Liver (tissue), 3 donors: ENCODE data around the gene TMEM108.

ENCODE experiments used
- ATF3 ChIP-seq: IDR thresholded peaks from 2 replicates; pipeline ENCODE4 v1.6.1; 2016; ENCODE audit warnings: antibody characterized with exemption
- HNF4A ChIP-seq, 2 donors: conservative IDR thresholded peaks; 2 replicates each; pipeline ENCODE4 v1.6.1; 2016; ENCODE audit warnings: antibody characterized with exemption in 2 of 2, mild to moderate bottlenecking in 2 of 2
- REST ChIP-seq: IDR thresholded peaks from 2 replicates; pipeline ENCODE4 v1.6.1; 2016; ENCODE audit warnings: antibody characterized with exemption, mild to moderate bottlenecking
- SP1 ChIP-seq: IDR thresholded peaks from 2 replicates; pipeline ENCODE4 v1.6.1; 2018; ENCODE audit warnings: antibody characterized with exemption, mild to moderate bottlenecking
- ZBTB33 ChIP-seq: IDR thresholded peaks from 2 replicates; pipeline ENCODE4 v1.6.1; 2016; ENCODE audit warnings: antibody characterized with exemption
- TF ChIP-seq, protein P1 (sequence below): fragments of 150-350 bp; IDR thresholded peaks from 2 replicates; pipeline ENCODE4 v1.5.1; 2017; ENCODE audit warnings: improper control_type of control experiment, low read depth, low read length; ENCODE audit not compliant: missing input control
- donor health status: healthy.
- donor health status: healthy.

DNA sequence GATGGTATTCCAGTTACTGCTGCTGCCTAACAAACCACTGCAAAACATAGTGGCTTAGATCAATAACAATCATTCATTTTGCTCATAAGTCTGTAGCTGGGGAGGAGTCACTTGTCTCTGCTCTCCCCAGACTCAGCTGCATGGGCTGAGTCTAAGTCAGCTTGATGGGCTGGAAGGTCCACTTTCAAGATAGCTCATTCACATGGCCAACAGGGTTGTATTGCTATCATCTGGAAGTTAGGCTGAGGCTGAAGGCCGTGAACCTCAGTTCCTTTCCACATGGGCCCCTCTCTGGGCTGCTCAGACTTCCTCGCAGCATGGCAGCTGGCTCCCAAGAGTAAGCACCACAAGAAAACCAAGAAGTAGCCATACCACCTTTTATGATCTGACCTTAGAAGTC is 333.0 kb downstream of the TMEM108 start:
- no peak for TF ChIP-seq ATF3
- TF ChIP-seq, protein P1, sequence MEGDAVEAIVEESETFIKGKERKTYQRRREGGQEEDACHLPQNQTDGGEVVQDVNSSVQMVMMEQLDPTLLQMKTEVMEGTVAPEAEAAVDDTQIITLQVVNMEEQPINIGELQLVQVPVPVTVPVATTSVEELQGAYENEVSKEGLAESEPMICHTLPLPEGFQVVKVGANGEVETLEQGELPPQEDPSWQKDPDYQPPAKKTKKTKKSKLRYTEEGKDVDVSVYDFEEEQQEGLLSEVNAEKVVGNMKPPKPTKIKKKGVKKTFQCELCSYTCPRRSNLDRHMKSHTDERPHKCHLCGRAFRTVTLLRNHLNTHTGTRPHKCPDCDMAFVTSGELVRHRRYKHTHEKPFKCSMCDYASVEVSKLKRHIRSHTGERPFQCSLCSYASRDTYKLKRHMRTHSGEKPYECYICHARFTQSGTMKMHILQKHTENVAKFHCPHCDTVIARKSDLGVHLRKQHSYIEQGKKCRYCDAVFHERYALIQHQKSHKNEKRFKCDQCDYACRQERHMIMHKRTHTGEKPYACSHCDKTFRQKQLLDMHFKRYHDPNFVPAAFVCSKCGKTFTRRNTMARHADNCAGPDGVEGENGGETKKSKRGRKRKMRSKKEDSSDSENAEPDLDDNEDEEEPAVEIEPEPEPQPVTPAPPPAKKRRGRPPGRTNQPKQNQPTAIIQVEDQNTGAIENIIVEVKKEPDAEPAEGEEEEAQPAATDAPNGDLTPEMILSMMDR, result no peak
- no peak for TF ChIP-seq SP1
- TF ChIP-seq HNF4A (conservative IDR thresholded peaks at IDR 0.05), result no peak
- no peak for TF ChIP-seq ZBTB33
- no peak for TF ChIP-seq REST
